HEK293 (cell line): ENCODE results near the gene RASA1.

ENCODE experiments used
- CTCF ChIA-PET: fragments of 350-600 bp; formaldehyde crosslinking; extraction: SDS; loops from one replicate; lab custom pipeline; 2021; ENCODE audit warnings: antibody characterized with exemption; lab: Yijun Ruan, JAX
- POLR2A ChIA-PET: fragments of 300-600 bp; formaldehyde crosslinking; extraction: SDS; loops from one replicate; lab custom pipeline; 2020; ENCODE audit warnings: antibody characterized with exemption, inconsistent platforms; lab: Yijun Ruan, JAX
- H3K27ac ChIP-seq: fragments of 200-500 bp; sonication (Bioruptor generic); 2 replicates; pipeline ENCODE4 v1.5.1; 2014; ENCODE audit warnings: low read depth, low read length, control low read depth, inconsistent platforms; ENCODE audit errors: extremely low read depth
- H3K36me3 ChIP-seq, 2 experiments: fragments of 200-500 bp in 1 of 2; sonication (Bioruptor generic) in 1 of 2; 1 replicate in 1 of 2; 2 replicates in 1 of 2; pipeline ENCODE4 v1.5.1; 2014 to 2017; ENCODE audit warnings: inconsistent platforms in 2 of 2, low read length in 2 of 2; ENCODE audit not compliant: control insufficient read depth in 2 of 2, insufficient read depth in 1 of 2
- H3K4me1 ChIP-seq: fragments of 200-500 bp; sonication (Bioruptor generic); 2 replicates; pipeline ENCODE4 v1.5.1; 2014; ENCODE audit warnings: mild to moderate bottlenecking, low read length, inconsistent platforms; ENCODE audit not compliant: control insufficient read depth, insufficient read depth
- H3K4me3 ChIP-seq: 2 replicates; pipeline ENCODE4 v1.5.1; 2011; ENCODE audit warnings: low read depth, mild to moderate bottlenecking, control low read depth, low read length, moderate library complexity
- H3K9me3 ChIP-seq: fragments of 200-500 bp; sonication (Bioruptor generic); 2 replicates; pipeline ENCODE4 v1.5.1; 2014; ENCODE audit warnings: low read depth, low read length, inconsistent platforms; ENCODE audit not compliant: control insufficient read depth, insufficient read depth
- GLI2 ChIP-seq: fragments of 450-650 bp; formaldehyde crosslinking; IDR thresholded peaks from 2 replicates; pipeline ENCODE4; 2017; ENCODE audit warnings: missing biosample characterization, missing genetic modification characterization, low read depth, borderline replicate concordance
- KLF1 ChIP-seq: fragments of 450-650 bp; formaldehyde crosslinking; IDR thresholded peaks from 2 replicates; pipeline ENCODE4 v1.5.1; 2016; ENCODE audit warnings: missing biosample characterization, missing genetic modification characterization
- KLF9 ChIP-seq: fragments of 450-650 bp; formaldehyde crosslinking; IDR thresholded peaks from 2 replicates; pipeline ENCODE4 v1.5.1; 2016; ENCODE audit warnings: missing biosample characterization, missing genetic modification characterization, low read depth
- PRDM6 ChIP-seq: fragments of 450-650 bp; formaldehyde crosslinking; IDR thresholded peaks from 2 replicates; pipeline ENCODE4 v1.5.1; 2017; ENCODE audit warnings: missing biosample characterization, missing genetic modification characterization
- SCRT2 ChIP-seq: fragments of 450-650 bp; formaldehyde crosslinking; IDR thresholded peaks from 2 replicates; pipeline ENCODE4 v1.5.1; 2016; ENCODE audit warnings: missing biosample characterization, missing genetic modification characterization
- SETDB1 ChIP-seq: IDR thresholded peaks from one replicate; pipeline ENCODE4 v1.6.1; 2017; ENCODE audit warnings: mild to moderate bottlenecking, low read length, moderate library complexity, mixed read lengths; ENCODE audit not compliant: insufficient read length
- SP2 ChIP-seq: fragments of 450-650 bp; formaldehyde crosslinking; IDR thresholded peaks from 2 replicates; pipeline ENCODE4 v1.5.1; 2016; ENCODE audit warnings: missing biosample characterization, missing genetic modification characterization
- ZBTB1 ChIP-seq: fragments of 450-650 bp; formaldehyde crosslinking; IDR thresholded peaks from 2 replicates; pipeline ENCODE4 v1.5.1; 2016; ENCODE audit warnings: missing biosample characterization, missing genetic modification characterization
- ZBTB26 ChIP-seq: fragments of 450-650 bp; formaldehyde crosslinking; optimal IDR thresholded peaks from 2 replicates; pipeline ENCODE3; 2016; ENCODE audit warnings: missing biosample characterization, mild to moderate bottlenecking, missing genetic modification characterization
- ZBTB49 ChIP-seq: fragments of 450-650 bp; formaldehyde crosslinking; IDR thresholded peaks from 2 replicates; pipeline ENCODE4 v1.5.1; 2016; ENCODE audit warnings: missing biosample characterization, missing genetic modification characterization, low read depth
- ZBTB6 ChIP-seq: fragments of 450-650 bp; formaldehyde crosslinking; IDR thresholded peaks from 2 replicates; pipeline ENCODE4 v1.5.1; 2017; ENCODE audit warnings: missing biosample characterization, missing genetic modification characterization
- ZNF140 ChIP-seq: fragments of 450-650 bp; formaldehyde crosslinking; IDR thresholded peaks from 2 replicates; pipeline ENCODE4 v1.5.1; 2016; ENCODE audit warnings: missing biosample characterization, missing genetic modification characterization
- ZNF146 ChIP-seq: fragments of 450-650 bp; formaldehyde crosslinking; IDR thresholded peaks from 2 replicates; pipeline ENCODE4 v1.5.1; 2016; ENCODE audit warnings: missing biosample characterization, missing genetic modification characterization
- ZNF2 ChIP-seq: fragments of 450-650 bp; formaldehyde crosslinking; IDR thresholded peaks from 2 replicates; pipeline ENCODE4 v1.5.1; 2016; ENCODE audit warnings: missing biosample characterization, missing genetic modification characterization
- ZNF221 ChIP-seq: fragments of 450-650 bp; formaldehyde crosslinking; IDR thresholded peaks from 2 replicates; pipeline ENCODE4 v1.5.1; 2017; ENCODE audit warnings: missing biosample characterization, missing genetic modification characterization, borderline replicate concordance
- ZNF341 ChIP-seq: fragments of 450-650 bp; formaldehyde crosslinking; IDR thresholded peaks from 2 replicates; pipeline ENCODE4; 2016; ENCODE audit warnings: low read depth, missing biosample characterization, missing genetic modification characterization
- ZNF394 ChIP-seq: fragments of 450-650 bp; formaldehyde crosslinking; IDR thresholded peaks from 2 replicates; pipeline ENCODE4 v1.5.1; 2016; ENCODE audit warnings: missing biosample characterization, missing genetic modification characterization, mild to moderate bottlenecking, moderate library complexity, borderline replicate concordance
- ZNF501 ChIP-seq: fragments of 450-650 bp; formaldehyde crosslinking; IDR thresholded peaks from 2 replicates; pipeline ENCODE4 v1.5.1; 2016; ENCODE audit warnings: missing biosample characterization, missing genetic modification characterization
- ZNF513 ChIP-seq: fragments of 450-650 bp; IDR thresholded peaks from 2 replicates; pipeline ENCODE4 v1.5.1; 2018; ENCODE audit warnings: missing biosample characterization, missing genetic modification characterization
- ZNF530 ChIP-seq: fragments of 450-650 bp; formaldehyde crosslinking; IDR thresholded peaks from 2 replicates; pipeline ENCODE4 v1.5.1; 2016; ENCODE audit warnings: low read depth, missing biosample characterization, missing genetic modification characterization
- ZNF580 ChIP-seq: fragments of 450-650 bp; formaldehyde crosslinking; IDR thresholded peaks from 2 replicates; pipeline ENCODE4 v1.5.1; 2016; ENCODE audit warnings: missing biosample characterization, missing genetic modification characterization
- ZNF776 ChIP-seq: fragments of 450-650 bp; formaldehyde crosslinking; IDR thresholded peaks from 2 replicates; pipeline ENCODE4 v1.5.0; 2017; ENCODE audit warnings: missing biosample characterization, missing genetic modification characterization, borderline replicate concordance
- ZXDB ChIP-seq: fragments of 450-650 bp; formaldehyde crosslinking; IDR thresholded peaks from 2 replicates; pipeline ENCODE4 v1.5.1; 2016; ENCODE audit warnings: missing biosample characterization, missing genetic modification characterization

Gene RASA1

GRCh38 chr5:87390576-87391199, 123.0 kb downstream of the RASA1 start (continued):
- TF ChIP-seq KLF9 (tag by site-specific recombination) (no peak), ZBTB26 (tag by site-specific recombination) (no peak)

GRCh38 chr5:87392170-87392569, 124.5 kb downstream of the RASA1 start:
- ChIA-PET CTCF (interaction anchor here (1.1 to 4.6 kb wide), 2 partner anchors 8 to 379 kb away, joined by 3 to 31 read pairs; no protein-coding TSS in a partner anchor), POLR2A (no interaction called here)
- no peaks in the 10 kb centered on the region for H3K9me3 ChIP-seq
- TF ChIP-seq ZBTB6 (tag by site-specific recombination) (no peak), ZNF341 (tag by site-specific recombination) (no peak), ZNF2 (no peak), GLI2 (tag by site-specific recombination) (no peak), SP2 (tag by site-specific recombination) (no peak), KLF1 (tag by site-specific recombination) (no peak), ZNF221 (no peak), ZBTB1 (tag by site-specific recombination) (no peak), ZNF580 (tag by site-specific recombination) (no peak), PRDM6 (no peak), ZXDB (no peak), ZNF140 (tag by site-specific recombination) (no peak), ZNF530 (no peak), ZNF146 (tag by site-specific recombination) (no peak), ZNF501 (tag by site-specific recombination) (no peak), ZNF513 (tag by site-specific recombination) (no peak), SCRT2 (no peak)
- no peak overlapping the region for H3K4me3 ChIP-seq
- H3K36me3 ChIP-seq: peaks cover 73 to 96% of the 10 kb centered on the region in 2 experiments
- no peak overlapping the region for H3K27ac ChIP-seq
- no peaks in the 10 kb centered on the region for H3K4me1 ChIP-seq

GRCh38 chr5:87392801-87393200, 125.1 kb downstream of the RASA1 start:
- Histone ChIP-seq H3K36me3 (peaks cover 75 to 97% of the 10 kb centered on the region in 2 experiments), H3K27ac (no peak overlapping the region), H3K4me1 (no peaks in the 10 kb centered on the region), H3K4me3 (no peak overlapping the region), H3K9me3 (no peaks in the 10 kb centered on the region)
- POLR2A ChIA-PET: no interaction called here
- CTCF ChIA-PET: interaction anchor here (4.6 kb wide), 1 partner anchor 7 kb away, joined by 31 read pairs; no protein-coding TSS in a partner anchor
- TF ChIP-seq ZNF776 (tag by site-specific recombination) (no peak), ZBTB49 (tag by site-specific recombination) (no peak), ZNF394 (no peak), SETDB1 (no peak)
